Right ventricle myocardium superior (tissue), 1 donor: ENCODE measurements around the gene CLTCL1. TPM values are rescaled to one million over a fixed set of nuclear protein-coding genes. Genes with fewer than 3 reads are reported as not detected.

ENCODE experiments used
- ATAC-seq: fragments of 200-7000 bp; cut with Tn5 transposase; one replicate; pipeline ENCODE4 v1.9.1; 2020; ENCODE audit warnings: mild to moderate bottlenecking; ENCODE audit not compliant: poor library complexity
- DNase-seq: peaks from one replicate; pipeline ENCODE4 v3.0.0-alpha.2; 2020
- intact Hi-C: fragments of 100-400 bp; cut with DNase I; formaldehyde crosslinking; loops from one replicate; pipeline ENCODE4 v1.11.2; 2022
- total RNA-seq: library from RNA; stranded (reverse); fragmentation: NEBNext Ultra II Directional; extraction: Animal tissue kit (Norgen Biotek cat#: 25700); gene quantifications from one replicate; pipeline ENCODE4 v1.2.1, GENCODE V29; 2021
- donor health status: DM: no; HTN: yes; CAD: no; lungs with severe emphysema.

Gene CLTCL1
- total RNA-seq, 1 donor from 2014 or later: 9.6 TPM

GRCh38 chr22:19226428-19226827 is 65.1 kb downstream of the CLTCL1 start:
- intact Hi-C loops: no loop called here
- no peak for ATAC-seq

GRCh38 chr22:19225560-19225959 is 66.0 kb downstream of the CLTCL1 start:
- intact Hi-C loops: no loop called here
- ATAC-seq (no peak), DNase-seq (no peak)

More at GRCh38 chr22:19226428-19226827, 65.1 kb downstream of the CLTCL1 start:
- no peak for DNase-seq

GRCh38 chr22:19224985-19225384 is 66.5 kb downstream of the CLTCL1 start:
- ATAC-seq: no peak
- intact Hi-C loops: no loop called here

GRCh38 chr22:19224557-19224956 is 67.0 kb downstream of the CLTCL1 start:
- intact Hi-C loops: no loop called here
- no peak for ATAC-seq
- no peak for DNase-seq

More at GRCh38 chr22:19224985-19225384, 66.5 kb downstream of the CLTCL1 start:
- DNase-seq: no peak

- DNase-seq (no peak), ATAC-seq (no peak)
- intact Hi-C loops: no loop called here
Measured at GRCh38 chr22:19223617-19224016, 67.9 kb downstream of the CLTCL1 start.

- no peak for ATAC-seq
- intact Hi-C loops: no loop called here
- DNase-seq: no peak
Measured at GRCh38 chr22:19223110-19223509, 68.4 kb downstream of the CLTCL1 start.

GRCh38 chr22:19222242-19223005 is 69.1 kb downstream of the CLTCL1 start:
- no peak for DNase-seq
- intact Hi-C loops: no loop called here
- ATAC-seq: no peak

- DNase-seq: no peak
- intact Hi-C loops: no loop called here
- ATAC-seq: no peak
Measured at GRCh38 chr22:19220867-19221266, 70.7 kb downstream of the CLTCL1 start.

- ATAC-seq: peak; percentile 90
- DNase-seq: no peak
- intact Hi-C loops: no loop called here
Measured at GRCh38 chr22:19218541-19219233, 72.8 kb downstream of the CLTCL1 start.

GRCh38 chr22:19216579-19216978 is 74.9 kb downstream of the CLTCL1 start:
- no peak for DNase-seq
- intact Hi-C loops: no loop called here
- no peak for ATAC-seq

- no peak for DNase-seq
- ATAC-seq: no peak
- intact Hi-C loops: no loop called here
Measured at GRCh38 chr22:19215360-19215759, 76.2 kb downstream of the CLTCL1 start.

- ATAC-seq (no peak), DNase-seq (no peak)
- intact Hi-C loops: no loop called here
Measured at GRCh38 chr22:19214078-19214473, 77.4 kb downstream of the CLTCL1 start.

- DNase-seq: no peak
- intact Hi-C loops: no loop called here
- ATAC-seq: no peak
Measured at GRCh38 chr22:19213442-19214077, 78.0 kb downstream of the CLTCL1 start.

GRCh38 chr22:19213001-19213400 is 78.5 kb downstream of the CLTCL1 start:
- no peak for ATAC-seq
- intact Hi-C loops: no loop called here

GRCh38 chr22:19212302-19212870 is 79.1 kb downstream of the CLTCL1 start:
- DNase-seq: no peak
- no peak for ATAC-seq
- intact Hi-C loops: no loop called here

More at GRCh38 chr22:19213001-19213400, 78.5 kb downstream of the CLTCL1 start:
- DNase-seq: no peak

GRCh38 chr22:19210188-19210587 is 81.3 kb downstream of the CLTCL1 start:
- ATAC-seq (no peak), DNase-seq (no peak)
- intact Hi-C loops: no loop called here

- intact Hi-C loops: no loop called here
- no peak for DNase-seq
- no peak for ATAC-seq
Measured at GRCh38 chr22:19208287-19208847, 83.2 kb downstream of the CLTCL1 start.

- DNase-seq: no peak
- intact Hi-C loops: no loop called here
- ATAC-seq: no peak
Measured at GRCh38 chr22:19207884-19208283, 83.6 kb downstream of the CLTCL1 start.

GRCh38 chr22:19207401-19207808 is 84.1 kb downstream of the CLTCL1 start:
- intact Hi-C loops: no loop called here
- DNase-seq (no peak), ATAC-seq (no peak)
